ENCODE data around the gene OPRM1.
A peak's percentile ranks its signal among the peaks of the same experiment; 100 is the strongest.

Gene OPRM1

GRCh38 chr6:154134471-154135147, 95.6 kb downstream of the OPRM1 start:
- H3K27ac ChIP-seq (replicated peaks), result no peak overlapping the region
- no peak overlapping the region for H3K4me3 ChIP-seq (replicated peaks; ENCODE audit: insufficient read depth, low read length)
- no peak for TF ChIP-seq GABPA (IDR thresholded peaks at IDR 0.05; ENCODE audit: low read depth)
- no peak for TF ChIP-seq SPI1 (IDR thresholded peaks at IDR 0.05; ENCODE audit: borderline replicate concordance, low read depth)
- no peak for TF ChIP-seq POLR2AphosphoS5 (IDR thresholded peaks at IDR 0.05; ENCODE audit: low read depth)
- TF ChIP-seq REST (IDR thresholded peaks at IDR 0.05; ENCODE audit: insufficient replicate concordance, low read depth), result no peak
- no peak for TF ChIP-seq CTCF (IDR thresholded peaks at IDR 0.05; ENCODE audit: insufficient read depth, low read length)
- no peaks in the 10 kb centered on the region for H3K27me3 ChIP-seq (ENCODE audit: insufficient read depth, poor library complexity, severe bottlenecking)
- DNase-seq (ENCODE audit: low read depth in 1 of 2, low spot score in 1 of 2), result no peak

- no peak overlapping the region for H3K4me3 ChIP-seq (replicated peaks; ENCODE audit: insufficient read depth, low read length)
- no peak for TF ChIP-seq CTCF (IDR thresholded peaks at IDR 0.05; ENCODE audit: insufficient read depth, low read length)
- TF ChIP-seq GABPA (IDR thresholded peaks at IDR 0.05; ENCODE audit: low read depth), result no peak
- no peak for TF ChIP-seq SPI1 (IDR thresholded peaks at IDR 0.05; ENCODE audit: borderline replicate concordance, low read depth)
- TF ChIP-seq POLR2AphosphoS5 (IDR thresholded peaks at IDR 0.05; ENCODE audit: low read depth), result no peak
- no peak for TF ChIP-seq REST (IDR thresholded peaks at IDR 0.05; ENCODE audit: insufficient replicate concordance, low read depth)
- no peak for DNase-seq (ENCODE audit: low read depth in 1 of 2, low spot score in 1 of 2)
- H3K27me3 ChIP-seq (ENCODE audit: insufficient read depth, poor library complexity, severe bottlenecking), result no peaks in the 10 kb centered on the region
- H3K27ac ChIP-seq (replicated peaks), result no peak overlapping the region
Measured at GRCh38 chr6:154138793-154139192, 99.8 kb downstream of the OPRM1 start.

GRCh38 chr6:154139892-154140291, 100.9 kb downstream of the OPRM1 start:
- peak; percentile 71 to 74 for DNase-seq (ENCODE audit: low read depth in 1 of 2, low spot score in 1 of 2)
- TF ChIP-seq SPI1 (IDR thresholded peaks at IDR 0.05; ENCODE audit: borderline replicate concordance, low read depth) (peak; percentile 15; the same call in 1 of the 2 replicates), POLR2AphosphoS5 (IDR thresholded peaks at IDR 0.05; ENCODE audit: low read depth) (no peak)

GRCh38 chr6:154140743-154141142, 101.7 kb downstream of the OPRM1 start:
- Histone ChIP-seq H3K27ac (replicated peaks) (no peak overlapping the region), H3K4me3 (replicated peaks; ENCODE audit: insufficient read depth, low read length) (no peak overlapping the region), H3K27me3 (ENCODE audit: insufficient read depth, poor library complexity, severe bottlenecking) (no peaks in the 10 kb centered on the region)
- TF ChIP-seq REST (IDR thresholded peaks at IDR 0.05; ENCODE audit: insufficient replicate concordance, low read depth), result no peak
- TF ChIP-seq SPI1 (IDR thresholded peaks at IDR 0.05; ENCODE audit: borderline replicate concordance, low read depth), result no peak
- TF ChIP-seq POLR2AphosphoS5 (IDR thresholded peaks at IDR 0.05; ENCODE audit: low read depth), result no peak
- TF ChIP-seq CTCF (IDR thresholded peaks at IDR 0.05; ENCODE audit: insufficient read depth, low read length), result no peak
- TF ChIP-seq GABPA (IDR thresholded peaks at IDR 0.05; ENCODE audit: low read depth), result no peak
- DNase-seq (ENCODE audit: low read depth in 1 of 2, low spot score in 1 of 2), result no peak

More at GRCh38 chr6:154139892-154140291, 100.9 kb downstream of the OPRM1 start:
- H3K27ac ChIP-seq (replicated peaks), result 0 out of 2 replicates have a peak overlapping the region, but pooled peaks have one; percentile 12
- H3K27me3 ChIP-seq (ENCODE audit: insufficient read depth, poor library complexity, severe bottlenecking), result no peaks in the 10 kb centered on the region
- H3K4me3 ChIP-seq (replicated peaks; ENCODE audit: insufficient read depth, low read length), result no peak overlapping the region

Measured in HL-60 (cell line).